SK-N-SH treated with all-trans-retinoic acid at 6 μM for 48 hours (cell line): ENCODE data around the gene ATL2.

Experiments used
- ATAC-seq: fragments of 200-7000 bp; cut with Tn5 transposase; 3 replicates; pipeline ENCODE4 v1.9.1; 2020; ENCODE audit warnings: mild to moderate bottlenecking, moderate library complexity
- ARNTL ChIP-seq: fragments of 450-650 bp; formaldehyde crosslinking; IDR thresholded peaks from 2 replicates; pipeline ENCODE4 v1.5.0; 2020; ENCODE audit warnings: low read depth, mild to moderate bottlenecking, moderate library complexity, borderline replicate concordance
- BACH2 ChIP-seq: fragments of 250-450 bp; sonication (Bioruptor Pico); IDR thresholded peaks from 2 replicates; pipeline ENCODE4 v1.9.0; 2021; ENCODE audit warnings: mild to moderate bottlenecking, borderline replicate concordance
- CREB5 ChIP-seq: fragments of 250-450 bp; sonication (Bioruptor Pico); IDR thresholded peaks from 2 replicates; pipeline ENCODE4 v1.5.1; 2020; ENCODE audit warnings: low read depth, mild to moderate bottlenecking, moderate library complexity
- CSDC2 ChIP-seq: fragments of 250-450 bp; sonication (Bioruptor Pico); IDR thresholded peaks from 2 replicates; pipeline ENCODE4 v1.5.0; 2020; ENCODE audit warnings: mild to moderate bottlenecking, moderate library complexity
- GLIS3 ChIP-seq: fragments of 250-450 bp; sonication (Bioruptor Pico); IDR thresholded peaks from 2 replicates; pipeline ENCODE4 v1.5.0; 2020; ENCODE audit warnings: mild to moderate bottlenecking, moderate library complexity
- PATZ1 ChIP-seq: fragments of 250-450 bp; sonication (Bioruptor Pico); IDR thresholded peaks from 2 replicates; pipeline ENCODE4 v1.8.0; 2020; ENCODE audit warnings: mild to moderate bottlenecking, moderate library complexity, borderline replicate concordance
- POU6F1 ChIP-seq: fragments of 250-450 bp; sonication (Bioruptor Pico); IDR thresholded peaks from 2 replicates; pipeline ENCODE4 v1.8.0; 2021; ENCODE audit warnings: low read depth, mild to moderate bottlenecking, moderate library complexity, borderline replicate concordance
- PPARA ChIP-seq: fragments of 250-450 bp; sonication (Bioruptor Pico); IDR thresholded peaks from 2 replicates; pipeline ENCODE4 v1.5.0; 2020; ENCODE audit warnings: mild to moderate bottlenecking, borderline replicate concordance
- SNAI2 ChIP-seq: fragments of 250-450 bp; sonication (Bioruptor Pico); IDR thresholded peaks from 2 replicates; pipeline ENCODE4 v1.5.0; 2020; ENCODE audit warnings: mild to moderate bottlenecking, moderate library complexity
- TCF4 ChIP-seq: fragments of 250-450 bp; sonication (Bioruptor Pico); IDR thresholded peaks from 2 replicates; pipeline ENCODE4 v1.8.0; 2021; ENCODE audit warnings: mild to moderate bottlenecking, moderate library complexity, borderline replicate concordance
- TOX ChIP-seq: fragments of 250-450 bp; sonication (Bioruptor Pico); IDR thresholded peaks from 2 replicates; pipeline ENCODE4 v1.8.0; 2021; ENCODE audit warnings: mild to moderate bottlenecking, moderate library complexity, borderline replicate concordance
- ZC3H10 ChIP-seq: fragments of 250-450 bp; sonication (Bioruptor Pico); IDR thresholded peaks from 2 replicates; pipeline ENCODE4 v1.5.1; 2021; ENCODE audit warnings: mild to moderate bottlenecking, moderate library complexity
- ZFP3 ChIP-seq: fragments of 250-450 bp; sonication (Bioruptor Pico); IDR thresholded peaks from 2 replicates; pipeline ENCODE4 v1.5.0; 2020; ENCODE audit warnings: mild to moderate bottlenecking, moderate library complexity
- ZFP30 ChIP-seq: fragments of 450-650 bp; formaldehyde crosslinking; IDR thresholded peaks from 2 replicates; pipeline ENCODE4 v1.5.0; 2022; ENCODE audit warnings: mild to moderate bottlenecking, moderate library complexity
- ZNF565 ChIP-seq: fragments of 450-650 bp; formaldehyde crosslinking; conservative IDR thresholded peaks from 2 replicates; pipeline ENCODE4 v1.5.0; 2020; ENCODE audit warnings: low read depth, mild to moderate bottlenecking, moderate library complexity
- ZNF70 ChIP-seq: fragments of 450-650 bp; formaldehyde crosslinking; IDR thresholded peaks from 2 replicates; pipeline ENCODE4 v1.5.0; 2020; ENCODE audit warnings: mild to moderate bottlenecking, moderate library complexity
- ZNF8 ChIP-seq: fragments of 450-650 bp; formaldehyde crosslinking; IDR thresholded peaks from 2 replicates; pipeline ENCODE4 v1.5.0; 2020; ENCODE audit warnings: mild to moderate bottlenecking, moderate library complexity
- TF ChIP-seq, protein P1 (sequence below): fragments of 250-450 bp; sonication (Bioruptor Pico); IDR thresholded peaks from 2 replicates; pipeline ENCODE4 v1.5.0; 2020; ENCODE audit warnings: mild to moderate bottlenecking, moderate library complexity
- TF ChIP-seq, protein P2 (sequence below): fragments of 250-450 bp; sonication (Bioruptor Pico); IDR thresholded peaks from 2 replicates; pipeline ENCODE4 v1.5.1; 2021; ENCODE audit warnings: mild to moderate bottlenecking, moderate library complexity

ATL2 gene

DNA sequence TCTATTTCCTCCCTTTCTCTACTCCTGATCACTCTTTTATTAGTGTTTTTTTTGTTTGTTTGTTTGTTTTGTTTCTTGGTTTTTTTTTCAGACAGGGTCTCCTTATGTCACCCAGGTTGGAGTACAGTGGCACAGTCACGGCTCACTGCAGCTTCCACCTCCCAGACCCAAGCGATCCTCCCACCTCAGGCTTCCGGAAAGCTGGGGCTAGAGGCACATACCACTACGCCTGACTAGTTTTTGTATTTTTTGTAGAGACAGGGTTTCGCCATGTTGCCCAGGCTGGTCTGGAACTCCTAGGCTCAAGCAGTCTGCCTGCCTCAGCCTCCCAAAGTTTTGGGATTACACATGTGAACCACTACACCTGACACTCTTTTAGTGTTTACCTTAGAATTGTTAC, 122.3 kb downstream of the ATL2 start:
- TF ChIP-seq ZNF8 (CRISPR knock-in tag) (no peak), ZNF70 (CRISPR knock-in tag) (no peak), ZFP30 (CRISPR knock-in tag) (no peak), CSDC2 (CRISPR knock-in tag) (no peak), PPARA (CRISPR knock-in tag) (no peak), CREB5 (CRISPR knock-in tag) (no peak)
- no peak for ATAC-seq

DNA sequence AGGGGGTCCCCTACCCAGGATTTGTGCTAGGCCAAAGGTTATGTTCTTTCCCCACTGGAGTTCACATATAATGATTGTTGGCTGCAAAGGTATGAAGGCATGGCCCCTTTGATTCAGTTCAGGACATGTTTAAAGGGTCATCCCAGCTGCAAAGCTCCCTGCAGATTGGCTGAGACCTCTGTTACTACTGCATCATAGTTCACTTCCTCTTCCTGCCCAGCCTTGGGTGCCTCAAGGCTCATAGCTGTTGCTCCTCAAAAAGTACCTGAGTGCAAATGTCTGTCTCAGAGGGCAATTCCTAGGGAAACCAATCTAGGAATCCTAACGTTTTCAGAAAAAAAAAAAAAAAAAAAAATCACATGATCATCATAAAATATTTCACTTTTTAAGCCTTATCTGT, 125.1 kb downstream of the ATL2 start:
- TF ChIP-seq PATZ1 (CRISPR knock-in tag) (no peak), ZC3H10 (CRISPR knock-in tag) (no peak), ZNF565 (CRISPR knock-in tag) (no peak), BACH2 (no peak), POU6F1 (CRISPR knock-in tag) (no peak), CSDC2 (CRISPR knock-in tag) (no peak), CREB5 (CRISPR knock-in tag) (no peak), ZFP3 (CRISPR knock-in tag) (no peak), TOX (CRISPR knock-in tag) (no peak), ARNTL (no peak), SNAI2 (CRISPR knock-in tag) (no peak), TCF4 (CRISPR knock-in tag) (no peak), GLIS3 (no peak)
- TF ChIP-seq, protein P1, sequence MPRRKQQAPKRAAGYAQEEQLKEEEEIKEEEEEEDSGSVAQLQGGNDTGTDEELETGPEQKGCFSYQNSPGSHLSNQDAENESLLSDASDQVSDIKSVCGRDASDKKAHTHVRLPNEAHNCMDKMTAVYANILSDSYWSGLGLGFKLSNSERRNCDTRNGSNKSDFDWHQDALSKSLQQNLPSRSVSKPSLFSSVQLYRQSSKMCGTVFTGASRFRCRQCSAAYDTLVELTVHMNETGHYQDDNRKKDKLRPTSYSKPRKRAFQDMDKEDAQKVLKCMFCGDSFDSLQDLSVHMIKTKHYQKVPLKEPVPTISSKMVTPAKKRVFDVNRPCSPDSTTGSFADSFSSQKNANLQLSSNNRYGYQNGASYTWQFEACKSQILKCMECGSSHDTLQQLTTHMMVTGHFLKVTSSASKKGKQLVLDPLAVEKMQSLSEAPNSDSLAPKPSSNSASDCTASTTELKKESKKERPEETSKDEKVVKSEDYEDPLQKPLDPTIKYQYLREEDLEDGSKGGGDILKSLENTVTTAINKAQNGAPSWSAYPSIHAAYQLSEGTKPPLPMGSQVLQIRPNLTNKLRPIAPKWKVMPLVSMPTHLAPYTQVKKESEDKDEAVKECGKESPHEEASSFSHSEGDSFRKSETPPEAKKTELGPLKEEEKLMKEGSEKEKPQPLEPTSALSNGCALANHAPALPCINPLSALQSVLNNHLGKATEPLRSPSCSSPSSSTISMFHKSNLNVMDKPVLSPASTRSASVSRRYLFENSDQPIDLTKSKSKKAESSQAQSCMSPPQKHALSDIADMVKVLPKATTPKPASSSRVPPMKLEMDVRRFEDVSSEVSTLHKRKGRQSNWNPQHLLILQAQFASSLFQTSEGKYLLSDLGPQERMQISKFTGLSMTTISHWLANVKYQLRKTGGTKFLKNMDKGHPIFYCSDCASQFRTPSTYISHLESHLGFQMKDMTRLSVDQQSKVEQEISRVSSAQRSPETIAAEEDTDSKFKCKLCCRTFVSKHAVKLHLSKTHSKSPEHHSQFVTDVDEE (CRISPR knock-in tag) = no peak
- TF ChIP-seq, protein P2, sequence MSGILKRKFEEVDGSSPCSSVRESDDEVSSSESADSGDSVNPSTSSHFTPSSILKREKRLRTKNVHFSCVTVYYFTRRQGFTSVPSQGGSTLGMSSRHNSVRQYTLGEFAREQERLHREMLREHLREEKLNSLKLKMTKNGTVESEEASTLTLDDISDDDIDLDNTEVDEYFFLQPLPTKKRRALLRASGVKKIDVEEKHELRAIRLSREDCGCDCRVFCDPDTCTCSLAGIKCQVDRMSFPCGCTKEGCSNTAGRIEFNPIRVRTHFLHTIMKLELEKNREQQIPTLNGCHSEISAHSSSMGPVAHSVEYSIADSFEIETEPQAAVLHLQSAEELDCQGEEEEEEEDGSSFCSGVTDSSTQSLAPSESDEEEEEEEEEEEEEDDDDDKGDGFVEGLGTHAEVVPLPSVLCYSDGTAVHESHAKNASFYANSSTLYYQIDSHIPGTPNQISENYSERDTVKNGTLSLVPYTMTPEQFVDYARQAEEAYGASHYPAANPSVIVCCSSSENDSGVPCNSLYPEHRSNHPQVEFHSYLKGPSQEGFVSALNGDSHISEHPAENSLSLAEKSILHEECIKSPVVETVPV (CRISPR knock-in tag) = no peak
- ATAC-seq = no peak

GRCh38 chr2:38248707-38249106, 128.4 kb downstream of the ATL2 start:
- no peak for TF ChIP-seq ZNF8 (CRISPR knock-in tag)
- TF ChIP-seq, protein P2 (CRISPR knock-in tag) = no peak
- TF ChIP-seq GLIS3 = no peak
- no peak for TF ChIP-seq BACH2
- no peak for ATAC-seq
